Liver (tissue), 9 donors: ENCODE measurements around the gene WARS2. TPM values are rescaled to one million over a fixed set of nuclear protein-coding genes. Genes with fewer than 3 reads are reported as not detected.

Experiments
- DNase-seq: peaks from one replicate; pipeline ENCODE4 v3.0.0-alpha.2; 2017; ENCODE audit warnings: low spot score
- H3K27ac ChIP-seq, 2 donors: one replicate each; pipeline ENCODE4 v1.7.0; 2013; ENCODE audit warnings: inconsistent platforms in 2 of 2, low read length in 2 of 2, control low read depth in 1 of 2, low read depth in 1 of 2, mild to moderate bottlenecking in 1 of 2
- H3K27me3 ChIP-seq, 4 donors: one replicate each; pipeline versions ENCODE4 v1.6.1 to v1.7.0; 2013; ENCODE audit warnings: low read length in 3 of 4, inconsistent platforms in 1 of 4, mild to moderate bottlenecking in 1 of 4, moderate library complexity in 1 of 4; ENCODE audit not compliant: control insufficient read depth in 4 of 4, insufficient read depth in 4 of 4
- H3K36me3 ChIP-seq, 4 donors: one replicate each; pipeline versions ENCODE4 v1.6.1 to v1.7.0; 2013; ENCODE audit warnings: low read length in 3 of 4, mild to moderate bottlenecking in 3 of 4, low read depth in 1 of 4, moderate library complexity in 1 of 4; ENCODE audit not compliant: control insufficient read depth in 4 of 4, insufficient read depth in 3 of 4
- H3K4me1 ChIP-seq, 4 donors: one replicate each; pipeline versions ENCODE4 v1.6.1 to v1.7.0; 2013; ENCODE audit warnings: low read length in 3 of 4, mild to moderate bottlenecking in 3 of 4, moderate library complexity in 1 of 4; ENCODE audit not compliant: control insufficient read depth in 4 of 4, insufficient read depth in 4 of 4
- H3K4me3 ChIP-seq, 3 donors: one replicate each; pipeline versions ENCODE4 v1.6.1 to v1.7.0; 2013; ENCODE audit warnings: low read length in 3 of 3, control low read depth in 1 of 3, low read depth in 1 of 3, mild to moderate bottlenecking in 1 of 3
- H3K9ac ChIP-seq, 2 donors: one replicate each; pipeline ENCODE4 v1.7.0; 2013; ENCODE audit warnings: low read length in 2 of 2, mild to moderate bottlenecking in 2 of 2, moderate library complexity in 2 of 2, control low read depth in 1 of 2, low read depth in 1 of 2
- H3K9me3 ChIP-seq, 4 donors: one replicate each; pipeline versions ENCODE4 v1.6.1 to v1.7.0; 2013; ENCODE audit warnings: low read length in 3 of 4; ENCODE audit not compliant: control insufficient read depth in 4 of 4
- EGR1 ChIP-seq, 2 donors: IDR thresholded peaks; 2 replicates each; pipeline ENCODE4 v1.6.1; 2016 to 2018; ENCODE audit warnings: antibody characterized with exemption in 2 of 2, low read depth in 2 of 2
- FOXA1 ChIP-seq: IDR thresholded peaks from 2 replicates; pipeline ENCODE4 v1.6.1; 2016; ENCODE audit warnings: antibody characterized with exemption
- FOXA2 ChIP-seq: IDR thresholded peaks from 2 replicates; pipeline ENCODE4 v1.6.1; 2016; ENCODE audit warnings: antibody characterized with exemption
- GABPA ChIP-seq, 2 donors: IDR thresholded peaks in 1 of 2; conservative IDR thresholded peaks in 1 of 2; 2 replicates each; pipeline ENCODE4 v1.6.1; 2016; ENCODE audit warnings: antibody characterized with exemption in 2 of 2, mild to moderate bottlenecking in 1 of 2, moderate library complexity in 1 of 2
- HNF4A ChIP-seq, 2 donors: conservative IDR thresholded peaks; 2 replicates each; pipeline ENCODE4 v1.6.1; 2016; ENCODE audit warnings: antibody characterized with exemption in 2 of 2, mild to moderate bottlenecking in 2 of 2
- HNF4G ChIP-seq: IDR thresholded peaks from 2 replicates; pipeline ENCODE4 v1.6.1; 2016; ENCODE audit warnings: antibody characterized with exemption
- JUND ChIP-seq, 2 donors: IDR thresholded peaks; 2 replicates each; pipeline ENCODE4 v1.6.1; 2016; ENCODE audit warnings: antibody characterized with exemption in 2 of 2
- NR2F2 ChIP-seq: IDR thresholded peaks from 2 replicates; pipeline ENCODE4 v1.6.1; 2016; ENCODE audit warnings: antibody characterized with exemption
- RAD21 ChIP-seq, 2 donors: IDR thresholded peaks; 2 replicates each; pipeline ENCODE4 v1.6.1; 2016; ENCODE audit warnings: antibody characterized with exemption in 2 of 2, mild to moderate bottlenecking in 2 of 2
- RXRA ChIP-seq, 2 donors: IDR thresholded peaks; 2 replicates each; pipeline ENCODE4 v1.6.1; 2017 to 2018; ENCODE audit warnings: antibody characterized with exemption in 2 of 2, mild to moderate bottlenecking in 1 of 2
- SP1 ChIP-seq: IDR thresholded peaks from 2 replicates; pipeline ENCODE4 v1.6.1; 2018; ENCODE audit warnings: antibody characterized with exemption, mild to moderate bottlenecking
- TAF1 ChIP-seq: conservative IDR thresholded peaks from 2 replicates; pipeline ENCODE4 v1.6.1; 2016; ENCODE audit warnings: antibody characterized with exemption, mild to moderate bottlenecking
- YY1 ChIP-seq: IDR thresholded peaks from 2 replicates; pipeline ENCODE4 v1.6.1; 2016; ENCODE audit warnings: antibody characterized with exemption, mild to moderate bottlenecking
- WGBS: extraction: QIAGEN DNeasy Blood & Tissue Kit; methylation state at CpG from one replicate; pipeline ENCODE4 v1.1.7; 2013; 5-methylcytosine and 5-hydroxymethylcytosine counted together
- polyA plus RNA-seq, 2 donors: library from polyadenylated mRNA; stranded (reverse) in 1 of 2; unstranded in 1 of 2; fragments of 200-250 nt in 1 of 2; fragments of >200 nt in 1 of 2; fragmentation: Nextera tagmentation in 1 of 2; extraction: Ambion mirVana in 1 of 2; gene quantifications; one replicate each; pipeline versions ENCODE4 v1.2.1 to v1.2.3, GENCODE V29; 2013 to 2015
- total RNA-seq, 2 donors: library from RNA; depleted of rRNA; stranded (reverse); fragments of >200 nt; gene quantifications; one replicate each; pipeline ENCODE4 v1.2.3, GENCODE V29; 2014
- TF ChIP-seq, protein P1 (sequence below): IDR thresholded peaks from 2 replicates; pipeline ENCODE4 v1.6.1; 2016; ENCODE audit warnings: antibody characterized with exemption
- TF ChIP-seq, protein P2 (sequence below): fragments of 150-350 bp; IDR thresholded peaks from 2 replicates; pipeline ENCODE4 v1.5.1; 2017; ENCODE audit warnings: improper control_type of control experiment, low read depth, low read length; ENCODE audit not compliant: missing input control
- TF ChIP-seq, protein P3 (sequence below): IDR thresholded peaks from 2 replicates; pipeline ENCODE4 v1.6.1; 2016; ENCODE audit warnings: antibody characterized with exemption, mild to moderate bottlenecking
- TF ChIP-seq, protein P4 (sequence below): IDR thresholded peaks from 2 replicates; pipeline ENCODE4 v1.6.1; 2016; ENCODE audit warnings: antibody characterized with exemption
- TF ChIP-seq, protein P5 (sequence below): IDR thresholded peaks from 2 replicates; pipeline ENCODE4 v1.6.1; 2016; ENCODE audit warnings: antibody characterized with exemption
- donor health status: healthy.
- donor health status: healthy.
- donor health status: healthy.
- donor health status: healthy.
- donor health status: healthy.

The WARS2 gene
- total and polyA plus RNA-seq, 4 donors: 3.5 to 14.5 (median 7.0) TPM

DNA sequence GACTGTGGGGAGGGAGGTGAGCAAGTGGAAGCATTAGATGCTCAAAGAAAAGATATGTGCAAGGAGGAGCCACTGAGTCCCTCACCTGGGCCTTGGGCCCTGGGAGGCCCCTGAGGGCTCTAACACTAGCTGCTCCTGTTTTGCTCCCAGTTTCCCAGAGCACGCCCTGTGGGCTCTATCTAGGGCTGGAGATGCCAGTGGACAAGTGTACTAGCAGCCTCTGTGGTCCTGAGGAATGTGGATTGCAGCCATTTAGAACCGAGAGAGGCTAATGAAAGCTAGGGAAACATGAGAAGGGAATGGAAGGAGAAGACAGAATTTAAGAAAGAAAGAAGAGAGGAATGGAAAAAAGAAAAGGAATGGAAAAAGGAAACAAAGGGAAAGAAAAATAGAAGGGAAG lies 142.3 kb downstream of the WARS2 start:
- H3K4me1 ChIP-seq: peaks cover 2 to 8% (median 3%) of the 10 kb centered on the region in 4 donors
- H3K4me3 ChIP-seq: no peak overlapping the region
- H3K36me3 ChIP-seq: no peaks in the 10 kb centered on the region
- H3K9ac ChIP-seq: no peak overlapping the region
- H3K9me3 ChIP-seq: peaks cover 0 to 6% (median 0%) of the 10 kb centered on the region in 4 donors
- WGBS: 42% methylated on average over 2 of the region's 2 CpGs
- H3K27me3 ChIP-seq: peaks cover 3 to 42% (median 19%) of the 10 kb centered on the region in 4 donors
- TF ChIP-seq GABPA (IDR thresholded peaks at IDR 0.05 in 1 of 2, conservative IDR thresholded peaks at IDR 0.05 in 1 of 2) (no peak), RAD21 (IDR thresholded peaks at IDR 0.05) (no peak), RXRA (IDR thresholded peaks at IDR 0.05) (no peak), SP1 (no peak), FOXA1 (no peak), JUND (IDR thresholded peaks at IDR 0.05) (no peak), YY1 (no peak), FOXA2 (no peak), HNF4A (conservative IDR thresholded peaks at IDR 0.05) (no peak), EGR1 (IDR thresholded peaks at IDR 0.05; ENCODE audit: low read depth in 2 of 2) (no peak), NR2F2 (no peak), HNF4G (no peak), TAF1 (no peak)
- TF ChIP-seq, protein P1, sequence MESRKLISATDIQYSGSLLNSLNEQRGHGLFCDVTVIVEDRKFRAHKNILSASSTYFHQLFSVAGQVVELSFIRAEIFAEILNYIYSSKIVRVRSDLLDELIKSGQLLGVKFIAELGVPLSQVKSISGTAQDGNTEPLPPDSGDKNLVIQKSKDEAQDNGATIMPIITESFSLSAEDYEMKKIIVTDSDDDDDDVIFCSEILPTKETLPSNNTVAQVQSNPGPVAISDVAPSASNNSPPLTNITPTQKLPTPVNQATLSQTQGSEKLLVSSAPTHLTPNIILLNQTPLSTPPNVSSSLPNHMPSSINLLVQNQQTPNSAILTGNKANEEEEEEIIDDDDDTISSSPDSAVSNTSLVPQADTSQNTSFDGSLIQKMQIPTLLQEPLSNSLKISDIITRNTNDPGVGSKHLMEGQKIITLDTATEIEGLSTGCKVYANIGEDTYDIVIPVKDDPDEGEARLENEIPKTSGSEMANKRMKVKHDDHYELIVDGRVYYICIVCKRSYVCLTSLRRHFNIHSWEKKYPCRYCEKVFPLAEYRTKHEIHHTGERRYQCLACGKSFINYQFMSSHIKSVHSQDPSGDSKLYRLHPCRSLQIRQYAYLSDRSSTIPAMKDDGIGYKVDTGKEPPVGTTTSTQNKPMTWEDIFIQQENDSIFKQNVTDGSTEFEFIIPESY: no peak
- TF ChIP-seq, protein P2, sequence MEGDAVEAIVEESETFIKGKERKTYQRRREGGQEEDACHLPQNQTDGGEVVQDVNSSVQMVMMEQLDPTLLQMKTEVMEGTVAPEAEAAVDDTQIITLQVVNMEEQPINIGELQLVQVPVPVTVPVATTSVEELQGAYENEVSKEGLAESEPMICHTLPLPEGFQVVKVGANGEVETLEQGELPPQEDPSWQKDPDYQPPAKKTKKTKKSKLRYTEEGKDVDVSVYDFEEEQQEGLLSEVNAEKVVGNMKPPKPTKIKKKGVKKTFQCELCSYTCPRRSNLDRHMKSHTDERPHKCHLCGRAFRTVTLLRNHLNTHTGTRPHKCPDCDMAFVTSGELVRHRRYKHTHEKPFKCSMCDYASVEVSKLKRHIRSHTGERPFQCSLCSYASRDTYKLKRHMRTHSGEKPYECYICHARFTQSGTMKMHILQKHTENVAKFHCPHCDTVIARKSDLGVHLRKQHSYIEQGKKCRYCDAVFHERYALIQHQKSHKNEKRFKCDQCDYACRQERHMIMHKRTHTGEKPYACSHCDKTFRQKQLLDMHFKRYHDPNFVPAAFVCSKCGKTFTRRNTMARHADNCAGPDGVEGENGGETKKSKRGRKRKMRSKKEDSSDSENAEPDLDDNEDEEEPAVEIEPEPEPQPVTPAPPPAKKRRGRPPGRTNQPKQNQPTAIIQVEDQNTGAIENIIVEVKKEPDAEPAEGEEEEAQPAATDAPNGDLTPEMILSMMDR: no peak
- TF ChIP-seq, protein P3, sequence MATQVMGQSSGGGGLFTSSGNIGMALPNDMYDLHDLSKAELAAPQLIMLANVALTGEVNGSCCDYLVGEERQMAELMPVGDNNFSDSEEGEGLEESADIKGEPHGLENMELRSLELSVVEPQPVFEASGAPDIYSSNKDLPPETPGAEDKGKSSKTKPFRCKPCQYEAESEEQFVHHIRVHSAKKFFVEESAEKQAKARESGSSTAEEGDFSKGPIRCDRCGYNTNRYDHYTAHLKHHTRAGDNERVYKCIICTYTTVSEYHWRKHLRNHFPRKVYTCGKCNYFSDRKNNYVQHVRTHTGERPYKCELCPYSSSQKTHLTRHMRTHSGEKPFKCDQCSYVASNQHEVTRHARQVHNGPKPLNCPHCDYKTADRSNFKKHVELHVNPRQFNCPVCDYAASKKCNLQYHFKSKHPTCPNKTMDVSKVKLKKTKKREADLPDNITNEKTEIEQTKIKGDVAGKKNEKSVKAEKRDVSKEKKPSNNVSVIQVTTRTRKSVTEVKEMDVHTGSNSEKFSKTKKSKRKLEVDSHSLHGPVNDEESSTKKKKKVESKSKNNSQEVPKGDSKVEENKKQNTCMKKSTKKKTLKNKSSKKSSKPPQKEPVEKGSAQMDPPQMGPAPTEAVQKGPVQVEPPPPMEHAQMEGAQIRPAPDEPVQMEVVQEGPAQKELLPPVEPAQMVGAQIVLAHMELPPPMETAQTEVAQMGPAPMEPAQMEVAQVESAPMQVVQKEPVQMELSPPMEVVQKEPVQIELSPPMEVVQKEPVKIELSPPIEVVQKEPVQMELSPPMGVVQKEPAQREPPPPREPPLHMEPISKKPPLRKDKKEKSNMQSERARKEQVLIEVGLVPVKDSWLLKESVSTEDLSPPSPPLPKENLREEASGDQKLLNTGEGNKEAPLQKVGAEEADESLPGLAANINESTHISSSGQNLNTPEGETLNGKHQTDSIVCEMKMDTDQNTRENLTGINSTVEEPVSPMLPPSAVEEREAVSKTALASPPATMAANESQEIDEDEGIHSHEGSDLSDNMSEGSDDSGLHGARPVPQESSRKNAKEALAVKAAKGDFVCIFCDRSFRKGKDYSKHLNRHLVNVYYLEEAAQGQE: no peak
- TF ChIP-seq, protein P4, sequence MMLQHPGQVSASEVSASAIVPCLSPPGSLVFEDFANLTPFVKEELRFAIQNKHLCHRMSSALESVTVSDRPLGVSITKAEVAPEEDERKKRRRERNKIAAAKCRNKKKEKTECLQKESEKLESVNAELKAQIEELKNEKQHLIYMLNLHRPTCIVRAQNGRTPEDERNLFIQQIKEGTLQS: no peak
- TF ChIP-seq, protein P5, sequence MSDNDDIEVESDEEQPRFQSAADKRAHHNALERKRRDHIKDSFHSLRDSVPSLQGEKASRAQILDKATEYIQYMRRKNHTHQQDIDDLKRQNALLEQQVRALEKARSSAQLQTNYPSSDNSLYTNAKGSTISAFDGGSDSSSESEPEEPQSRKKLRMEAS: no peak
- DNase-seq: no peak
- no peak overlapping the region for H3K27ac ChIP-seq
